ENCODE results near the gene RTN1.

Gene RTN1

GRCh38 chr14:59852350-59852749 lies 18.2 kb downstream of the RTN1 start:
- TF ChIP-seq, protein P1, sequence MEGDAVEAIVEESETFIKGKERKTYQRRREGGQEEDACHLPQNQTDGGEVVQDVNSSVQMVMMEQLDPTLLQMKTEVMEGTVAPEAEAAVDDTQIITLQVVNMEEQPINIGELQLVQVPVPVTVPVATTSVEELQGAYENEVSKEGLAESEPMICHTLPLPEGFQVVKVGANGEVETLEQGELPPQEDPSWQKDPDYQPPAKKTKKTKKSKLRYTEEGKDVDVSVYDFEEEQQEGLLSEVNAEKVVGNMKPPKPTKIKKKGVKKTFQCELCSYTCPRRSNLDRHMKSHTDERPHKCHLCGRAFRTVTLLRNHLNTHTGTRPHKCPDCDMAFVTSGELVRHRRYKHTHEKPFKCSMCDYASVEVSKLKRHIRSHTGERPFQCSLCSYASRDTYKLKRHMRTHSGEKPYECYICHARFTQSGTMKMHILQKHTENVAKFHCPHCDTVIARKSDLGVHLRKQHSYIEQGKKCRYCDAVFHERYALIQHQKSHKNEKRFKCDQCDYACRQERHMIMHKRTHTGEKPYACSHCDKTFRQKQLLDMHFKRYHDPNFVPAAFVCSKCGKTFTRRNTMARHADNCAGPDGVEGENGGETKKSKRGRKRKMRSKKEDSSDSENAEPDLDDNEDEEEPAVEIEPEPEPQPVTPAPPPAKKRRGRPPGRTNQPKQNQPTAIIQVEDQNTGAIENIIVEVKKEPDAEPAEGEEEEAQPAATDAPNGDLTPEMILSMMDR (conservative IDR thresholded peaks at IDR 0.05; ENCODE audit: low read depth, low read length), result no peak
- H3K4me3 ChIP-seq (ENCODE audit: low read depth, low read length), result no peak overlapping the region
- no peak for DNase-seq (ENCODE audit: low read depth)

DNA sequence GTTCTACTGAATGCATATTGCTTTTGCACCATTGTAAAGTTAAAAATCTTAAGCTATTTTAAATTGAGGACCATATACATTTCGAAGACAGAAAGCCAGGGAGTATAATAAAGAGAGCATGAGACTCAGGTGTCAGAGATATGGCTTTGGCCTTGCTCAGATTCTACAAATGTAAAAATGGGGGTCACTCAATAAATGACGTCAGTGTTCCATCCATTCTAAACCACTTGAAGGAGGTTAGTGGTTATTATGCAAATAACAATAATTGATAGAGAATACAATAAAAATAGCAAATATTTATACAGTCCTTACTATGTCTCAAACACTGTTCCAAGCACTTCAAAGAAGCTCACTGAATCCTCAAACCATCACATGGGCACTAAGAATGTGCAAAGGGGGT lies 20.1 kb downstream of the RTN1 start:
- no peak for DNase-seq (ENCODE audit: low read depth)
- TF ChIP-seq, protein P1 (conservative IDR thresholded peaks at IDR 0.05; ENCODE audit: low read depth, low read length), result no peak
- no peak overlapping the region for H3K4me3 ChIP-seq (ENCODE audit: low read depth, low read length)

DNA sequence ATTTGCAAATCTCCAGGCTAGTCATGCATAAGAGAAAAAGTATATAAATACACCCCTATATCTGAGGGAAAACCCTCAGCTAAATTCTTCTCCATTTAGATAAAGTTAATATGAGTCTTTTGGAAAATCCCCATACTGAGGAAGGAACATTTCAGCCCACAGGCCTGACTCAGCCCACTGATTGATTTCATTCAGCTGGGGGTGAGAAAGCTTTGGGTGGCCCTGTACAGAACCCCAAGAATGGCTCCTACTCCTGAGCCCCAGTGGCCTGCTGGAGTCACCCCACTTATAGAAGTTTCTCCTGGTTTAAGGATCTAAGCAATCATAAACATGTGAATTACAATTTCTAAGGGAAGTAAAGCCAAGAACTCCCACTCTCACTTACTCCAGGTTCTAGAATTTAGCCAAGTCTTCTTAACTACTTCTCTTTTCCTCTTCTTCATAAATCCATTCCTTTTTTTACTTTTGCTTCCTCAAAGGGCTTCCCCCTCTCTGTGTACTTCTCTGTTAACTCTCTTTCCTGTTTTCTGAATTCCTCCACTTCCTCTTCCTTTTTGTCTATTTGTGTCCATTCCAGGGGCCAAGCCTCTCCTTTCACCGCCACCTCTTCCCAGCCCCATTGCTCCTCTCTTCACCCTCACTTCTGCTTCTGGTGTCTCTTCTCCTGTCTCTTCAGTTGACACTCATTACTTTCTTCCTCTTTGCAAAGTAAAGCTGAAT lies 21.0 kb downstream of the RTN1 start:
- no peak overlapping the region for H3K4me3 ChIP-seq (ENCODE audit: low read depth, low read length)
- TF ChIP-seq, protein P1 (conservative IDR thresholded peaks at IDR 0.05; ENCODE audit: low read depth, low read length), result no peak
- DNase-seq (ENCODE audit: low read depth), result no peak

- H3K4me3 ChIP-seq (ENCODE audit: low read depth, low read length), result no peak overlapping the region
- no peak for DNase-seq (ENCODE audit: low read depth)
- TF ChIP-seq, protein P1 (conservative IDR thresholded peaks at IDR 0.05; ENCODE audit: low read depth, low read length), result no peak
These were observed 21.9 kb downstream of the RTN1 start for GRCh38 chr14:59848671-59849070.

DNA sequence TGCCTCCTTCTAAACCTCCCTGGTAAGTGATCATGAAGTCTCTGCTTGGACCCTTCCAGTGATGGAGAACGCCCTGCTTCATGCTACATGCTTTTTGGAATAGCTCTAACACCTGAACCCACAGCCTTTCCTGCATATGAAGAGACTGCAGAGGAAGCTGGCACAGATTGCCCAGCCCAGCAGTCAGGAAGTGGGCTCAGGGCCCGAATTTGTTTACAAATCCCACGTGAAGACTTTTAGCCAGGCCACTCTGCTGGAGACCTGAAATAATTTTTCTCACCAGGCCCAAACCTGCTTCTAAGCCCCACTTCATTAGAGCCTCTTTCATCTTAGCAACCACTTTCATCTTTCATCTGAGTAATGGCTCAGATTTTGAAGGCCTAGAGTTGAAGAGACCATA lies 22.9 kb downstream of the RTN1 start:
- no peak overlapping the region for H3K4me3 ChIP-seq (ENCODE audit: low read depth, low read length)
- no peak for DNase-seq (ENCODE audit: low read depth)
- TF ChIP-seq, protein P1 (conservative IDR thresholded peaks at IDR 0.05; ENCODE audit: low read depth, low read length), result no peak

DNA sequence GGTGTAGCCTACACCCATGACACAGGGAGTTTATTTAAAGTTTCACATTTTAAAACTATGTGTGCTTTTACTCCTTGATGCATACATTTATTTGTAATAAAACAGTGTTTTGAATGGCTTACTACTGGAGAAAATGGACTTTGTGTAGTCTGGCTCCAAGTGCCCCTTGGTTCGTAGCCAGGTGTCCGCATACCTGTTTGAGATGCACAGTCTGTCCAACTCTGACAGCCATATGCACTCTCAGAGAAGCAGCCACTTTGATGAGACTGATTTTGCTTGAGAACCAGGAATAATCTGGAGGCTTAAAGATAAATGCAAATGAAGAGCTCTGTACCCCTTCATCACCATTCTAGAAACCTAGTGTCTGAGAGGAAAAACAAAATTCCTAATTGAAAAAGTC lies 24.0 kb downstream of the RTN1 start:
- H3K4me3 ChIP-seq (ENCODE audit: low read depth, low read length), result no peak overlapping the region
- DNase-seq (ENCODE audit: low read depth), result no peak
- TF ChIP-seq, protein P1 (conservative IDR thresholded peaks at IDR 0.05; ENCODE audit: low read depth, low read length), result no peak

DNA sequence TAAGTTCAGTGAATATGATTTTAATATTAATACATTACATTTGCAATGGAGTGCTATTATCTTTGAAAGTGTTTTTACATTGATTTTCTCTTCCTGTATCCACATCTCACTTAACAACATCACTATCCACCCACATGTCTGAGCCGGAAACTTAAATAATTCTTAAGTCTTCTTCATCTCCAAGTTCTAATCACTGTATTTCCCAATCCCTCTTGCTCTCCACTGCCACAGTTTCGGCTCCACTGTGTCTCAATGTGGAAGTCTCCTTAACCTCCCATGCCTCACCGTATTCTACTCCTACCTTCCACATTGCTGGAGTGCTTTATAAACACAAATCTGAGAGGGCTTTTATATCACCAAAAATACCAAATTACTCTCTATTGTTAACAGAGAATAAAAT lies 25.3 kb downstream of the RTN1 start:
- no peak overlapping the region for H3K4me3 ChIP-seq (ENCODE audit: low read depth, low read length)
- TF ChIP-seq, protein P1 (conservative IDR thresholded peaks at IDR 0.05; ENCODE audit: low read depth, low read length), result no peak
- DNase-seq (ENCODE audit: low read depth), result no peak

All from choroid plexus epithelial cell (primary cell).